ENCODE measurements around the gene C1QTNF5. TPM values are rescaled to one million over a fixed set of nuclear protein-coding genes. Genes with fewer than 3 reads are reported as not detected.

Gene C1QTNF5
- total RNA-seq, 2 experiments from 2014 or later, result not detected

DNA sequence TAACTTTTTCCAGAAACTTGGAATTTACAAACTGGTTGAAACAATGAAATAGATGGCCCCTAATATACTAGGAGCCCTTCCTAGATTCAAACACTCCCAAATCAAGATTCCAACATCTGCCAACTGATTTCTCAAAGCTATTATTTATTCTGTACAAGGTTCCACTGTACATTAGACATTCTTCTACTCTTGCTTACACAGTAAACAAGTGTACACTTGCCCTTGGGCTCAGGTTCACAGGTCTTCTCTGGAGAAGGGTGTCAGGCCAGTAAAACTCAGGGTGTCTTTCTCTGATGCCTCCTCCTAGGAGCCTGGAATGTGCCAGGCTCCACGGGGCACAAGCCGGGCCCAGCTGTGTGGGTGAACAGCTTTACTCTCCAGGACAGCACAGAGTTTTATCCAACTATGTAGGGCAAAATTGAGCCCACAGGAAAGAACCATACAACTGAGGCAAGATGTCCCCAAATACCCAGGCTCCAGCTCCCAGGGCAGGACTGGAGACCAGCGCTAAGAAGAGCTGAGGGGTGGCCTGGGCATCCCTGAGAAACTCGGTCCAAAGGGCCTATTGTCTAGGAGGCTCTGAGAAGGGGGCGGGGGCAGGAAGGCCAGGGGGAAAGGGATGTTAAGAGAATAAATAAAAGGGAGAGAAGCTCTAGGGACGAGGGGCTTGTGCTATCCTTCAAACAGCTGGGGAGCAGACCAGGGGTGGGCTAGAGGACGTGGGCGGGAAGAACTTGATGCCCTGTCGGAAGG is 14.6 kb upstream of the C1QTNF5 start:
- Histone ChIP-seq H2AFZ (ENCODE audit: low read length) (no peak overlapping the region), H3K36me3 (ENCODE audit: insufficient read depth, low read length) (peaks cover 52% of the 10 kb centered on the region), H4K20me1 (ENCODE audit: insufficient read depth, low read length) (no peaks in the 10 kb centered on the region), H3K27ac (ENCODE audit: low read depth, low read length, poor library complexity, severe bottlenecking) (no peak overlapping the region), H3K4me1 (ENCODE audit: insufficient read depth, low read length, poor library complexity, severe bottlenecking) (peaks cover 40% of the 10 kb centered on the region), H3K79me2 (ENCODE audit: insufficient read depth, low read depth, low read length) (no peaks in the 10 kb centered on the region), H3K4me3 (ENCODE audit: low read depth, low read length, poor library complexity, severe bottlenecking) (no peak overlapping the region), H3K9me2 (ENCODE audit: insufficient read depth, low read length) (no peaks in the 10 kb centered on the region), H3K9me3 (ENCODE audit: low read length) (no peaks in the 10 kb centered on the region), H3K4me2 (ENCODE audit: low read length) (no peak overlapping the region)
- DNase-seq (ENCODE audit: low spot score), result no peak
- POLR2A ChIA-PET, result interaction anchor here (0.6 to 1.1 kb wide), 2 partner anchors 9 to 111 kb away, joined by 4 to 5 read pairs; no protein-coding TSS in a partner anchor
- no TSS peak for BruUV-seq (replicated peaks)
- TF ChIP-seq, protein P1, sequence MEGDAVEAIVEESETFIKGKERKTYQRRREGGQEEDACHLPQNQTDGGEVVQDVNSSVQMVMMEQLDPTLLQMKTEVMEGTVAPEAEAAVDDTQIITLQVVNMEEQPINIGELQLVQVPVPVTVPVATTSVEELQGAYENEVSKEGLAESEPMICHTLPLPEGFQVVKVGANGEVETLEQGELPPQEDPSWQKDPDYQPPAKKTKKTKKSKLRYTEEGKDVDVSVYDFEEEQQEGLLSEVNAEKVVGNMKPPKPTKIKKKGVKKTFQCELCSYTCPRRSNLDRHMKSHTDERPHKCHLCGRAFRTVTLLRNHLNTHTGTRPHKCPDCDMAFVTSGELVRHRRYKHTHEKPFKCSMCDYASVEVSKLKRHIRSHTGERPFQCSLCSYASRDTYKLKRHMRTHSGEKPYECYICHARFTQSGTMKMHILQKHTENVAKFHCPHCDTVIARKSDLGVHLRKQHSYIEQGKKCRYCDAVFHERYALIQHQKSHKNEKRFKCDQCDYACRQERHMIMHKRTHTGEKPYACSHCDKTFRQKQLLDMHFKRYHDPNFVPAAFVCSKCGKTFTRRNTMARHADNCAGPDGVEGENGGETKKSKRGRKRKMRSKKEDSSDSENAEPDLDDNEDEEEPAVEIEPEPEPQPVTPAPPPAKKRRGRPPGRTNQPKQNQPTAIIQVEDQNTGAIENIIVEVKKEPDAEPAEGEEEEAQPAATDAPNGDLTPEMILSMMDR (conservative IDR thresholded peaks at IDR 0.05; ENCODE audit: low read length), result no peak
- TF ChIP-seq EZH2phosphoT487 (IDR thresholded peaks at IDR 0.05; ENCODE audit: borderline replicate concordance, low read depth, low read length), result no peak
- intact Hi-C loops (cut with micrococcal nuclease; ENCODE audit: unreplicated experiment), result no loop called here
- CTCF ChIA-PET (ENCODE audit: unreplicated experiment), result interaction anchor here (1.1 to 1.3 kb wide), 2 partner anchors 14 to 28 kb away, joined by 3 to 4 read pairs; no protein-coding TSS in a partner anchor

DNA sequence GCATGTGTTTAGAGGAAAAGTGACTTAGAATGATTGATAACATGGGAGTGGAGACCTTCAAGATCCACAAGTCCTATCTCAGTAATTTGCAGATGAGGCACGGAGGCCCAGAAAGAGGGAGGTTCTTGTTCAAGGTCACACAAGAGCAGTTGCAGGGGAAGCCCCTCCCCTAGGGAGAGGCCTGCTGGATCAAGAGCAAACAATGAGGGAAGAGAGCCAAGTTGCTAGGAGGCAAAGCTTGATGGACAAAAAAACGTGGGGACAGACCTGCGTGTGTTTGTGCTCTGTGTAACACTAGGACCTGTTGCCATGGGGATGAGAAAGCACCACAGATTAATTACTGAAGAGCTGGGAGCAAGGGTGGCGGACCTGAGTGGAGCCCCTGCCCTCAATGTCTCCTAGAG is 12.2 kb upstream of the C1QTNF5 start:
- no peak overlapping the region for H3K4me2 ChIP-seq (ENCODE audit: low read length)

More for the DNA sequence above, 12.2 kb upstream of the C1QTNF5 start:
- ChIA-PET POLR2A (interaction anchor here (1.0 kb wide), 1 partner anchor 21 kb away, joined by 4 read pairs; no protein-coding TSS in a partner anchor), CTCF (ENCODE audit: unreplicated experiment) (no interaction called here)
- Histone ChIP-seq H3K9me2 (ENCODE audit: insufficient read depth, low read length) (no peaks in the 10 kb centered on the region), H3K79me2 (ENCODE audit: insufficient read depth, low read depth, low read length) (no peaks in the 10 kb centered on the region), H4K20me1 (ENCODE audit: insufficient read depth, low read length) (no peaks in the 10 kb centered on the region), H3K4me1 (ENCODE audit: insufficient read depth, low read length, poor library complexity, severe bottlenecking) (peaks cover 20% of the 10 kb centered on the region), H3K9me3 (ENCODE audit: low read length) (no peaks in the 10 kb centered on the region), H3K36me3 (ENCODE audit: insufficient read depth, low read length) (peaks cover 35% of the 10 kb centered on the region), H3K27ac (ENCODE audit: low read depth, low read length, poor library complexity, severe bottlenecking) (no peak overlapping the region), H2AFZ (ENCODE audit: low read length) (no peak overlapping the region), H3K4me3 (ENCODE audit: low read depth, low read length, poor library complexity, severe bottlenecking) (no peak overlapping the region)
- TF ChIP-seq, protein P1 (conservative IDR thresholded peaks at IDR 0.05; ENCODE audit: low read length), result no peak
- TF ChIP-seq EZH2phosphoT487 (IDR thresholded peaks at IDR 0.05; ENCODE audit: borderline replicate concordance, low read depth, low read length), result no peak
- BruUV-seq (replicated peaks), result no TSS peak
- intact Hi-C loops (cut with micrococcal nuclease; ENCODE audit: unreplicated experiment), result no loop called here
- DNase-seq (ENCODE audit: low spot score), result no peak
